SJSA1 (cell line): Measurements from ENCODE around the gene GRIK3. TPM values are rescaled to one million over a fixed set of nuclear protein-coding genes. Genes with fewer than 3 reads are reported as not detected.

Experiments
- DNase-seq, 2 experiments: peaks; one replicate each; pipeline ENCODE4 v3.0.0-alpha.2; 2015 to 2020; ENCODE audit warnings: low spot score in 2 of 2, low read depth in 1 of 2
- H3K27ac ChIP-seq: fragments of 250-450 bp; sonication (Bioruptor Pico); 2 replicates; pipeline ENCODE4 v1.5.1; 2020; ENCODE audit warnings: mild to moderate bottlenecking, moderate library complexity
- H3K27me3 ChIP-seq: fragments of 250-450 bp; sonication (Bioruptor Pico); replicated peaks from 2 replicates; pipeline ENCODE4 v1.5.1; 2020; ENCODE audit warnings: mild to moderate bottlenecking, moderate library complexity
- H3K36me3 ChIP-seq: fragments of 250-450 bp; sonication (Bioruptor Pico); 2 replicates; pipeline ENCODE4 v1.5.1; 2020; ENCODE audit warnings: mild to moderate bottlenecking
- H3K4me1 ChIP-seq: fragments of 250-450 bp; sonication (Bioruptor Pico); replicated peaks from 2 replicates; pipeline ENCODE4 v1.6.1; 2021; ENCODE audit warnings: mild to moderate bottlenecking
- H3K4me3 ChIP-seq: fragments of 250-450 bp; sonication (Bioruptor Pico); 2 replicates; pipeline ENCODE4 v1.5.1; 2020; ENCODE audit warnings: mild to moderate bottlenecking
- H3K9me3 ChIP-seq: fragments of 250-450 bp; sonication (Bioruptor Pico); replicated peaks from 2 replicates; pipeline ENCODE4 v1.5.1; 2020; ENCODE audit warnings: mild to moderate bottlenecking
- total RNA-seq: library from RNA; depleted of rRNA; stranded (reverse); fragments of >200 nt; shearing (Covaris generic); gene quantifications from 2 replicates; pipeline ENCODE4 v1.2.3, GENCODE V29; 2014

GRIK3 gene
- total RNA-seq, 1 experiment from 2014 or later: not detected

- Histone ChIP-seq H3K27ac (no peak overlapping the region), H3K27me3 (no peaks in the 10 kb centered on the region), H3K36me3 (no peaks in the 10 kb centered on the region), H3K4me1 (no peaks in the 10 kb centered on the region), H3K9me3 (no peaks in the 10 kb centered on the region), H3K4me3 (no peak overlapping the region)
- DNase-seq: no peak
Measured at GRCh38 chr1:36866169-36866814, 168.0 kb downstream of the GRIK3 start.

GRCh38 chr1:36865602-36865900, 168.8 kb downstream of the GRIK3 start:
- H3K4me1 ChIP-seq: no peaks in the 10 kb centered on the region
- H3K36me3 ChIP-seq: no peaks in the 10 kb centered on the region
- DNase-seq: no peak
- no peak overlapping the region for H3K27ac ChIP-seq
- H3K27me3 ChIP-seq: no peaks in the 10 kb centered on the region
- no peak overlapping the region for H3K4me3 ChIP-seq
- no peaks in the 10 kb centered on the region for H3K9me3 ChIP-seq

DNA sequence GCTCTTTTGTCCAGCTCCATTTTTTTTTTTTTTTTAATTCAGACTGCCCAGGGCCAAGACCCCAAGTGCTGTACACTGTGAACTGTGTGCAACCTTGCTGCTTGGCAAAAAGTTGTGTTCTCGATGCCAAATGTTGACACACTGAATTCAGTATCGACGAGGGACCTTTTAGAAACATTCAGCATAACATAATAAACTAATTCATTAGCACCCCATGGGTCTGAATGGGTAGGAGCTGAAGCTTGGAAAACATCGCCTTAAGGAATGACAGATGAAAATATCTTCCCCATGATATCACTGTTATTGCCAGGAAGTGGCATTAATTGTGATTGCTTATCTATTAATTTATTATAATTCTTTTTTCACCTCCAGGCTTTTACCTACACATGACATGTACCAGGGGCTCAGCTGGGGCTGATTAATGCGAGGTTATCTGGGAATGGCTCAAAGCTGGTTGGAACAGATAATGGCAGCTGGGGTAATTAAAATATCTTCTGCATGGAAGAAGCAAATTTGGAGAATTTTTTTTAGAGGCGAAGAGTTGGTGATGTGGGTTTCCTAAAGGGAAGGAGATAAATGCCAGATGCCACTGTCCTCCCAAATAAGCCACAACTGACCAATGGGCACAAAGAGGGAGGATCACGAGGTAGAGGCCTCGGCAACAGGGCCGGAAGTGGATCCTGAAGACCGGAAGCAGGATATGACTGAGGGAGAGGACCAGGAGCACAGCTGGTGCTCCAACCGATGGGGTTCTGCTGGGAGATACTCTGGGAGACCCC, 169.3 kb downstream of the GRIK3 start:
- no peaks in the 10 kb centered on the region; the same call in 1 of the 2 replicates for H3K27me3 ChIP-seq
- no peaks in the 10 kb centered on the region for H3K4me1 ChIP-seq
- DNase-seq: no peak
- H3K9me3 ChIP-seq: no peaks in the 10 kb centered on the region
- H3K4me3 ChIP-seq: no peak overlapping the region
- H3K36me3 ChIP-seq: no peaks in the 10 kb centered on the region
- no peak overlapping the region for H3K27ac ChIP-seq

DNA sequence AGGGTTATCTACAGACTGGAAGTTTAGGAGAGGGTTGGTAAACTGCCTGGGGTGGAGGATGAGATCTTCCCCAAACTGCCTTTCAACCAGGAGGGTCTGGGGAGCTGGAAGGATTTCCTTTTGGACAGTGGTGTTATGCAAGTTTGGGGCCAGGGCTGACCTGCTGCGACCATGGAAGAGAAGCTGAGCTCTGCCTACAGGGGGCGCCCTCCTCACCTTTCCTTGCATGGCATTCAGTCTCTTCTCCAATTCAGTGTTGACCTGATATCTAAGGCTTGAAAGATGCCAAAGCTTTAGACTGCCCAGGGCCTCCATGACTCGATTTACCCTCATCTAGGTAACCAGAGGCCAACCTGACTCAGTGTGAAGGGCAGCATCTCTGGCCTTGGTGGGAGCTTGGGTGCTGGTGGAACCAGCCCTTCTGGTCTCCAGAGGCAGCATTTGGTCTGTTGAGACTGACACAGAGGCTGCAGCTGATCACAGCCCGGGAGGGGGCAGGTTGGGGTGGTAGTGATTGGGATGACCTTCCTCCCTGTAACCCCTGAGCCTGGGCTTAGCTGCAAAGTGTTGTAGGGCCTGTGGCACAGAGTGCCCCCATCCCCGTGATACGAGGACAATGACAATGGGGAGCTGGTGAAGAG, 170.0 kb downstream of the GRIK3 start:
- Histone ChIP-seq H3K36me3 (no peaks in the 10 kb centered on the region), H3K27ac (no peak overlapping the region), H3K4me1 (no peaks in the 10 kb centered on the region), H3K27me3 (no peaks in the 10 kb centered on the region; the same call in 1 of the 2 replicates), H3K9me3 (no peaks in the 10 kb centered on the region), H3K4me3 (no peak overlapping the region)
- DNase-seq: no peak

DNA sequence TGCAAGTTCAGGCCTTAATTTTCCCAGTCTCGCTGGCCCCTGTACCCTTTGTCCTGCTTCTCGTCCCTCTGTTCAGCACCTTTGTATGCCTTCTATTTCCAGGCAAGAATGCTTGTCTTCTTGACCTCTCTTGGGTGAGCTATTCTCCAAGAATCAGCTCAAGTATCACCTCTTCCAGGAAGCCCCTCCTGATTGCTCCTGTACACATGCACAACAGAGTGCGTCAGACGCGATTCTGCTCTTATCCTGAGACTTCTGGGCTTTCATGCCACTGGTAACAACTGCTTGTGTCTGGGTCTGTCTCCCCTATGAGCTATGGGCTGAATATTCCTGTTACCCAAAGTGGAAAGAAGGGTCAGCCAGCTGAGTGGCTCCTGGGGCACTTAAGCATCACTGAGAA, 170.8 kb downstream of the GRIK3 start:
- Histone ChIP-seq H3K9me3 (no peaks in the 10 kb centered on the region), H3K27me3 (no peaks in the 10 kb centered on the region; the same call in 1 of the 2 replicates), H3K36me3 (no peaks in the 10 kb centered on the region), H3K27ac (no peak overlapping the region), H3K4me3 (no peak overlapping the region), H3K4me1 (no peaks in the 10 kb centered on the region)
- no peak for DNase-seq

GRCh38 chr1:36863061-36863460, 171.3 kb downstream of the GRIK3 start:
- DNase-seq: no peak
- Histone ChIP-seq H3K9me3 (no peaks in the 10 kb centered on the region), H3K27ac (no peak overlapping the region), H3K4me1 (no peaks in the 10 kb centered on the region), H3K4me3 (no peak overlapping the region), H3K27me3 (no peaks in the 10 kb centered on the region; the same call in 1 of the 2 replicates), H3K36me3 (no peaks in the 10 kb centered on the region)

GRCh38 chr1:36861375-36861774, 172.9 kb downstream of the GRIK3 start:
- no peaks in the 10 kb centered on the region for H3K4me1 ChIP-seq
- H3K4me3 ChIP-seq: no peak overlapping the region
- peaks cover 7% of the 10 kb centered on the region; the same call in 1 of the 2 replicates for H3K27me3 ChIP-seq
- no peak overlapping the region for H3K27ac ChIP-seq
- no peaks in the 10 kb centered on the region for H3K36me3 ChIP-seq
- H3K9me3 ChIP-seq: no peaks in the 10 kb centered on the region
- DNase-seq: no peak

GRCh38 chr1:36859926-36860325, 174.4 kb downstream of the GRIK3 start:
- Histone ChIP-seq H3K4me3 (no peak overlapping the region), H3K27me3 (peaks cover 18% of the 10 kb centered on the region; the same call in 1 of the 2 replicates)

DNA sequence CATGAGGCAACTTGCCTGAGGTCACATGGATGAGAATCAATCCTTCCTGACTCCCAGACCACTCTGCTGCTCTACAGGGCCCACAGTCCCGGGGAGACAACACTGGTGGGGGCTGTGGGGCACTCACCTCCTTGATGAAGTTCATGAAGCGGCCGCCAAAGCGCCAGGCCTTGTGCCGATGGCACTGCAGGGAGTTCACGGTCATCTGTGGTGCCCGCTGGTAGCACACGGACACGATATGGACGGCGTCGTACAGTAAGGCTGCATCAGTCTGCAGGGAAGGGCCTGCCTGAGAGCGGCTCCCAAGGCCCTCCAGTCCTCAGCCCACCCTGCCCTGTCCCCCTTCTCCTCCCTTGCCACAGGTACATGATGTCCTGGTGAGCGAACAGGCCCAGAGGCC, 175.3 kb downstream of the GRIK3 start:
- Histone ChIP-seq H3K9me3 (no peaks in the 10 kb centered on the region), H3K27me3 (peaks cover 22% of the 10 kb centered on the region), H3K36me3 (no peaks in the 10 kb centered on the region), H3K4me1 (no peaks in the 10 kb centered on the region), H3K27ac (no peak overlapping the region), H3K4me3 (no peak overlapping the region)
- no peak for DNase-seq

More at GRCh38 chr1:36859926-36860325, 174.4 kb downstream of the GRIK3 start:
- no peak for DNase-seq
- H3K27ac ChIP-seq: no peak overlapping the region
- H3K9me3 ChIP-seq: no peaks in the 10 kb centered on the region
- H3K4me1 ChIP-seq: no peaks in the 10 kb centered on the region
- H3K36me3 ChIP-seq: no peaks in the 10 kb centered on the region

- no peak overlapping the region for H3K27ac ChIP-seq
- H3K4me3 ChIP-seq: no peak overlapping the region
- no peaks in the 10 kb centered on the region for H3K4me1 ChIP-seq
- H3K27me3 ChIP-seq: peaks cover 26% of the 10 kb centered on the region
- no peaks in the 10 kb centered on the region for H3K9me3 ChIP-seq
- no peak for DNase-seq
- H3K36me3 ChIP-seq: no peaks in the 10 kb centered on the region
Measured at GRCh38 chr1:36858553-36858952, 175.8 kb downstream of the GRIK3 start.

DNA sequence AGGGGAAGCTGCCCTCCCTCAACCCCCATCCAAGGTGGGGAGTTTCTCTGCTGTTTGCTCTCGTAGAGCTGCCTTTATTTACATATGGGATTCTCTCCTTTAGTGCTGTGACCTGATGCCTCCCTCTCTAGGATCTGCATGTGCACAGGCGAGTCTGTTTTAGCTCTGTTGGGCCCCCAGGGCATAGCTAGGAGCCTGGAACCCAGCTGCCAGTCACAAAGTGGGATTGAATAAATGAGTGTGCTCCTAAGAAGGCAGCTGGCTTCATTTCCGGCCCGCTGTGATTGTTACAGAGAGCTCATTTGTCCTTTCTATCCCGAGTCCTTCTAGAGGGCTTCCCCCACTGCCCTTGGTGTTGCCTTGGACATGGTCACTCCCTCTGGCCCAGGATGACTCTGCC, 176.6 kb downstream of the GRIK3 start:
- peaks cover 33% of the 10 kb centered on the region for H3K27me3 ChIP-seq
- DNase-seq: no peak

DNA sequence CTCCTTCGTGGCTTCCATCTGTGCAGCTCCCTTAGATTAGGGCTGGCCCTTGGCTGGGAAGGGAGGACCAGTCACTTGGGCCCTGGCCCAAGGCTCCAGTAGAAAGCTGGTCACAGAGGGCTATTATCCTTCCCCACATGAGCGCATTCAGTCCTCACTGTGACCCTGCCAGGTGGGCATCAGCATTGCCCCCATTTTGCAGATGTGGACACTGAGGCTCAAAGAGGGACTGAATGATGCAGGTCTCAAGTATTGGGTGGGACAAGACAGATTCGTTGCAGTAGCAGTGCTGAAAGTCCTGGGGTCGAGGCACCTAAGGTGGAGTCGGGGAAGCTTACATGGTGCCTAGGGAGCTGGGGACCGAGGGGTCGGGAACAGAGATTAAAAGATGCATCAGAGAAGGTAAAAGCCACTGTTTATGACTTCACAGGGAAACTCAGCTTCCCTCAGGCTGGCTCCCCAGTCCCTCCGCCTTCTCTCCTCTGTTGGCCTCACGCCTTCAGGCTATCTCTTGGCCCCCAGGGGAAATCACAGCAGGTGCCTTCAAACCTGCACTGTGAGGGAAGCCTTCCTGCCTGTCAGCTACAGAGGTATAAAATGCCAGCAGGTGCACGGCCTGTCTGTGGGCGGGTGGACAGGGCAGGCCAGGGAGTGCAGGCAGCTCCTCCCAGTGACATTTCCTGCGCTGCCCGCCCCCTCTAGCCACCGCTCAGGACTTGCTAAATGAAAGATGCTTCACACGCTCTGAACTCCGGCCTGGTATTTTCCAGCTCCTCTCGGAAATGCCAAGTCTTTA, 178.4 kb downstream of the GRIK3 start:
- Histone ChIP-seq H3K9me3 (no peaks in the 10 kb centered on the region), H3K4me1 (no peaks in the 10 kb centered on the region), H3K27ac (no peak overlapping the region), H3K4me3 (no peak overlapping the region), H3K36me3 (no peaks in the 10 kb centered on the region), H3K27me3 (peaks cover 42% of the 10 kb centered on the region)
- DNase-seq: no peak

More for the DNA sequence above, 176.6 kb downstream of the GRIK3 start:
- Histone ChIP-seq H3K36me3 (no peaks in the 10 kb centered on the region), H3K27ac (no peak overlapping the region), H3K4me1 (no peaks in the 10 kb centered on the region), H3K9me3 (no peaks in the 10 kb centered on the region), H3K4me3 (no peak overlapping the region)

DNA sequence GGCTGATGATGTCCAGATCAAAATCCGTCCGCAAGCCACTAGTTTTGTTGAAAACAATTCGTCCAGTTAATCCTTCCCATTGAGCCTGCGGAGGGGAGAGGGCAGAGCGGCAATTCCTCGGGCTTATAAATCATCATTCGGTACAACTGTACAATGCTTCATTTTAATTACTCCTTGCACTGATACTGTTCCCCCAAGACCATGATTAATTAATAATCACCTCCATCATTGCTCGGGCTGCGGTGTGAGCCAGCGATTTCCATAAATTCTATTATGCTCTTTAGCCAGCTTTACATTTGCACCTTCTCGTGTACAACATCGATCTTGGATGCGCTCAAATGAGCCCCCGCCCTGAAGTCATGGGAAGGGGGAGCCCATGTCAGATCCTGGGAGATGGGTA, 180.7 kb downstream of the GRIK3 start:
- DNase-seq: no peak
- no peaks in the 10 kb centered on the region for H3K9me3 ChIP-seq
- H3K27ac ChIP-seq: no peak overlapping the region
- H3K36me3 ChIP-seq: no peaks in the 10 kb centered on the region
- no peak overlapping the region for H3K4me3 ChIP-seq
- peaks cover 46% of the 10 kb centered on the region for H3K27me3 ChIP-seq
- H3K4me1 ChIP-seq: no peaks in the 10 kb centered on the region
